HT-29 (cell line): ENCODE results near the gene SDCCAG8. TPM values are rescaled to one million over a fixed set of nuclear protein-coding genes. Genes with fewer than 3 reads are reported as not detected.

Source experiments
- DNase-seq: peaks from one replicate; pipeline ENCODE4 v3.0.0-alpha.2; 2015; ENCODE audit warnings: low spot score
- total RNA-seq: library from RNA; depleted of rRNA; stranded (reverse); fragments of >200 nt; shearing (Covaris generic); gene quantifications from 2 replicates; pipeline ENCODE4 v1.2.3, GENCODE V29; 2014

Gene SDCCAG8
- total RNA-seq, 1 experiment from 2014 or later, result 9.7 TPM

DNA sequence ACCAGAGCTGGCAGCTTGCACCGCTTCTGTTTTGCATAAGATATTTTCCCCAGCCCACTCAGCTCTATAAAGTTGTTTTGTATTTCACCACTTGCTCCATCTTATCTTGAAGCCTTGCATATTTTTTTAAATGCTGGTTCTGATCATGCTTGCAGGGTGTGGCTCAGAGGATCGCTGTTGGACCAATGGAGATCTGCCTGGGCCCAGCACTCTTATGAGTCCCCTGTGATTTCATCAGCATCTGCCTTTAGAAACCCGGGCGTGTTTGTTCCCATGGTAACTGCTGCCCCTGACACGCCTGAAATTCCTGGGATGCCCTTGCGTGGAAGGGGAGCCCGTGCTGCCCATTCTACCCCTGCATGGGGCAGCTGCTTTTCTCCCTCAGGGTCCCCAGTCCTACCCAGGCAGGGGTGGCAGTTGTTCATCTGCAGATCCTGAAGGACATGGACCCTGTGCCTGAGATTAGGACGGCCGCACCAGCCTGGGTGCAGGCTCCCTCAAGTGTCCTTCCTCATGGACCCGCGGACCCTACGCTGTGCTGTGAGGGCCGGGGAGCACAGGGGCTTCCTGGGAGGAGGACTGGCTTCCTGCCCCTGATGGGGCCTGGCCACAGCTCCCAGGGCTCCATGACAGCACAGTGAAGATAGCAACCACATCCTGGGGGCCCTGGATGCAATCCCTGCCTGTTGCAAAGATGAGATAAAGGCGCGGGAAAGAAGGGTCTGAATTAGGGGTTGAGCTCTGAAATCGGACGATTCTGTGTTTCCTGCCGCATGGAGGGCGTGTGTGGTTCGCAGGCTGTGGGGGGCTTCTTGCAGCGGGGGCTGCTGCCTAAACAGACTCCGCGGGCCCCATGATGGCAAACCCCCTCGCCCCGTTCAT, 226.5 kb downstream of the SDCCAG8 start:
- no peak for DNase-seq

DNA sequence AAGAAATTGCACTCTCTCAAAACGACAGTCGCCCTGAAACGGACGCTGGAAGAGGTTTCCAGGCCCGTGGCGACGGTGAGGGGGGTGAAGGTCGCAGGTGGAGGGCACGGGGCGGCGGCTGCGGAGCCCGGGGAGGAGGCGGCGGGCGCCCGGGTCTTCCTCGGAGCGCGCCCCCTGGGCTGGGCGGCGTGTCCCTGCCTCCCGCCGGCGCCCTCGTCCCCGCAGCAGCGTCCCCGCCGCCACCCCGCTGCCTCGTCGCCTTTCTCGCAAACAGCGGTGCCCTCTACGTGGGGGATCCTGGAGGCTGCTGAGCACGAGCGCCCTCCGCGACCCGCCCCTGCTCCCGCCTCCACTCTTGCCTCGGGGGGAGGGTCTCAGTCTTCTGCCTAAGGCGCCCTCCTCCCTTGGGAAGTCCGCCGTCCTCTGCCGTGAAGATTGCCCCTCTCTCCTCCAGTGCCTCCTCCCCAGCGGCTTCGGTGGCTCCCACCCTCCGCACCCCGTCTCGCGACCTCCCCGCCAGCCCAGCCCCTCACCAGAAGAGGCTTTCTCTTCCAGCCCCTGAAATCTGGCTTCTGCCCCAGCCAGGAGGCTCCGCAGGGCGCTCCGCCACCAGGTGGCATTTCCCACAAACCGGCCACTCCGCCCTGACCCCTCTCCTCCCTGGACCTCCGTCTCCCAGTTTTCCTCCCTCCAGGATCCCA, 227.4 kb downstream of the SDCCAG8 start:
- no peak for DNase-seq

GRCh38 chr1:243483952-243484351, 228.1 kb downstream of the SDCCAG8 start:
- DNase-seq, result no peak

GRCh38 chr1:243487036-243487648, 231.3 kb downstream of the SDCCAG8 start:
- no peak for DNase-seq

DNA sequence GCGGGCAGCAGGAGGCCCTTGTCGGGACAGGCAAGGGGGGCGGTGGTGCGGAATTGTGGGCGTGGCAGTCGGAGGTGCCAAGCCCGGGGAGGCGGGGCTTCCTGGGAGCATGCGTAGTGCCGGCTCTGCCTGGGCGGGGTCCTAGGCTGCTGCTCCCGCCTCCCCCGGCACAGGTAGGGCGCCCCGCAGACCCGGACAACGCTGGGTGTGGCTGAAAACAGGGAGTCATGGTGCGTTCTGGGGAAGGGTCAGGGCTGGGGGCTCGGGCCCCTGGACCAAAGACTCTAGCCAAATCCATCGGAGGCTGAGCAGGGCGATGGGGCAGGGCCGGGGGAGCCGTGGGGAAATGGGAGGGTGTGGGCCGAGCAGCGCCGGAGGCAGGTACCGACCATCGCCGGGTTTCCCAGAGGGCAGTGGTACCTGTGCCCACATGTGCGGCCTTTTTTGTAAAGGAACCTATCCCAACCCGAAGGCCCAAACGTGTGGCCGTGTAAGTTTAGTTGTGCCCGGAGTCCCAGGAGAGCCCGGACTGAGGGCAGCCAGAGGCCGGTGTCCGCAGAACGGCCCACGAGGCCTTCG, 231.9 kb downstream of the SDCCAG8 start:
- no peak for DNase-seq

DNA sequence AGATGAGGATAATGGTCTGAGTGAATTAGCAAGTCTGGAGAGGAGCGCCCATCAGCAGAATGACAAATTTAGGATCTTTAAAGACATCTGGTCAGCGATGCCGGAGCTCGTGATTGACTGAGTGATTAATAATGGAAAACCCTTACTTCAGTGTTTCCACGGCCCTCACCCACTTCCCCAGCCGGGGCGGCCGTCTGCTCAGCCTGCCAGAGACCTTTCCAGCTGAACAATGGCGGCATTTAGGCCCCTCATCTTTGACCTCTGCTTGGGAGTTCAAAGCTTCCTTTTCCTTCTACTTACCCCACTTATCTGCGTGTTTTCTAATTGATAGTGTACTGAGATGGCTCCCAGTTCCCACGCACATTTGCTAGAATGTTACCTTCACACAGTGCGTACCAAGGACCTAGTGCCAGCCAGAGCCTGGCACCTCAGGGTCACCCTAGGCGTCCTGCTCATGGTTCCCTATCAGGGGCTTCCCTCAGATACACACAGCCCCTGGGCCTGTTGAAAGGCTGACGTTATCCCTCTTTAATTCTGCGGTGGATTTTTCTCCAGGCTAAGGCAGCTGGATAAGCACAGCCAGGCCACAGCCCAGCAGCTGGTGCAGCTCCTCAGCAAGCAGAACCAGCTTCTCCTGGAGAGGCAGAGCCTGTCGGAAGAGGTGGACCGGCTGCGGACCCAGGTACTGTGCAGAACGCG, 232.8 kb downstream of the SDCCAG8 start:
- DNase-seq, result no peak

GRCh38 chr1:243489158-243489527, 233.3 kb downstream of the SDCCAG8 start:
- no peak for DNase-seq

- DNase-seq, result no peak
Measured at GRCh38 chr1:243489681-243490546, 234.1 kb downstream of the SDCCAG8 start.

DNA sequence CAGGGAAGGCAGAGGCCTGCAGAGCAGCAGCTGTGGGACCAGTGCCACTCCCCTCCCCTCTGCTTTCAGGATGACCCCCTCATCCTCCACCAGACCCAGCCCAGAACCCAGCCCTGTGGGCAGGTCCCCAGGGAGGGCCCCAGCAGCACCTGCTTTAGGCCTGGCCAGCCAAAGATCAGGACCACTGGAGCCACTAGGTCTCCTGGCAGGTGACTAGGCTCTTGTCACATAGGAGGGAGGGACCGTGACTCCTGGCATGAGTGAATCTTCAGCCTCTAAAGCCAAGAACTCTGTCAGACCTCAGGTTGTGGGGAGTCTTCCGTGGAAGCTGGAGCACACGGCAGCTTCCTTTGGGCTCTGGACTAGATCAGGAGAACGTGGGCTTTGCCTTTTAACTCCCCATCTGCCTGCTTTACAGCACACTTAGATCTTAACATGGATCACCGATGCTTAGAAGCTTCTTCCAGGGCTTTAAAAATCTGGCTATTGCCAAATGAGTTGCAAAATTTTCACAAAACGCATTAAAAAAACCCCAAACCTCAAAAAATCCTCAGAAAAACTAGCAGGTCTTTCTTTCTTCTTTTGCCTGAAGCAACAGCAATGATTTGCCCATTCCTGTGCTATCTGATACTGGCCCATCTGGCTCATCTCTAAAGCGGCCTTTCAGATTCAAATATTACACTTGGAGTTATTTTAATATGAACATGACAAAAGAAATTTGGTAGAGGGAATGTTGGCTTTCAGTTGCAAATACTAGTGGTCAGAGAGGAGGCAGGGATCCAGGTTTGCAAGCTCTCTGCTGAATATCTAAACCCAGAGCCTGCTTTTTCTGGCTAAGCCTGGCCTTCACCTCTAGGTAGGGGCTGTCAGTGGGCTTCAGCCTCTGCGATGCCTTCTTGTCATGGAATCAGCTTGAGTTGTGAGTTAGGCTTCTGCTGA, 235.2 kb downstream of the SDCCAG8 start:
- DNase-seq, result no peak

DNA sequence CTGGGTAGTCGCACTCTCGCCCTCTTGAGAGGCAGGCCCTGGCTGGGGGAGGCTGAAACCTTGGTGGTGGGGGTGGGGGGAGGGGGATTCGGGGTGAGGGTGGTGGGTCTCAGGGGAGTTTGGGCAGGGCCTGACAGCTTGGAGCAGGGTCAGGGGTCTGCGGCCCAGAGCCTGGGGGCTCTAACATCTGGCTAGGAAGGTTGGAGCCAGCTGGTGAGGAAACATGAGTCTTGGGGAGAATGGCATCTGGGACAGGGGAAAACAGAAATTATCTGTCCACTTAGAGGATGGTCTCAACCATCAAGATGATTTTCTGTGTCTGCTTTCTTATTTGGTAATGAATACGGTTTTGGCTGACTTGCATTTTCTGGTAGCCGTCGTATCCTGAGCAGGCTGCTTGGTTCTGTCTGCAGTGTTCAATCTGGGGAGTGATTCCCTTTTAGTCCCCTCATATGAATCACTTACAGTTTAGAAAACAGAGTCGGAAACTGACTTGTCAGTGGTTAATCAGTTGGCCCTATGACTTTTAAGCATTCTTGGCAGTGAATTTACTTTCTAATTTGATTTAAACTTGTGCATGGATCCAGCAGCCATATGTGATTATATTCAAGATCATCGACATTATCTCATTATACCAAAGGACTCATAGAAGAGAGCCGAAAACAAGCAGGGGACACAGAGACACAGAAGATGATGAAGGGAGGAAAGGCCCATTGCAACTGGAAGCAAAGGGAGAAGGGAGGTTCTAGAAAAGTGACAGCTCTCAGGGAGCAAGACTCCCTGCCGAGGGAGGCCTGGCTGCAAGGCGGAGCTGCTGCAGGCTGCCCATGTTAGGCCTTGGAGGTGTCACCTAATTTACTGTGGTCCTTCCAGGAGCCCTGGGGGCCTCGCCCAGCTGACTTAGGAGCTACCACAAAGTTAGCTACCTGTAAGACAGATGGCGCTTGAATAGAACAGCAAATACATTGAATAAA, 237.6 kb downstream of the SDCCAG8 start:
- no peak for DNase-seq

- DNase-seq, result no peak
Measured at GRCh38 chr1:243494741-243495431, 239.0 kb downstream of the SDCCAG8 start.

- DNase-seq, result no peak
Measured at GRCh38 chr1:243495442-243496186, 239.8 kb downstream of the SDCCAG8 start.

DNA sequence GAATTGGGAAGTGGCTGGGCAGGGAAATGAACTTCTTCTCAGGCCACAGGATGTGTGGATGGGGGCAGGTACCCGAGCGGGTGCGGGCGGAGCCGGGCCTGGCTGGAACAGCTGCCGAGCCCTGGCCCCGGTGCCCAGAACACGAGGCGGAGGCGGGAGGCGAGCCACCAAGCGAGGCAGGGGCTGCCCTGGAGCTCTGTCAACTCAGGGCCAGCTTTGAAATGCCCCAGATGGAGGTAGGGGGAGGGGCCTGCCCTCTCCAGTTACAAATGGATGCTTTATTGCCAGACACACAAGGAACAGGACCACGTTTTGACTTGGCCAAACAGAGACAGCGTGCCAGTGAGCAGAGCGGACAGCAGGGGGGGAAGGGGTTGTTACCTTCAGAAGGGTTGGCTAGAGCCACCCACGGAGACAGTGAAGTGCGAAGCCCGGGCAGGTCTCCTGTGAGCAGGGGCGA, 240.4 kb downstream of the SDCCAG8 start:
- DNase-seq, result no peak

GRCh38 chr1:243496806-243497205, 241.0 kb downstream of the SDCCAG8 start:
- DNase-seq, result no peak

DNA sequence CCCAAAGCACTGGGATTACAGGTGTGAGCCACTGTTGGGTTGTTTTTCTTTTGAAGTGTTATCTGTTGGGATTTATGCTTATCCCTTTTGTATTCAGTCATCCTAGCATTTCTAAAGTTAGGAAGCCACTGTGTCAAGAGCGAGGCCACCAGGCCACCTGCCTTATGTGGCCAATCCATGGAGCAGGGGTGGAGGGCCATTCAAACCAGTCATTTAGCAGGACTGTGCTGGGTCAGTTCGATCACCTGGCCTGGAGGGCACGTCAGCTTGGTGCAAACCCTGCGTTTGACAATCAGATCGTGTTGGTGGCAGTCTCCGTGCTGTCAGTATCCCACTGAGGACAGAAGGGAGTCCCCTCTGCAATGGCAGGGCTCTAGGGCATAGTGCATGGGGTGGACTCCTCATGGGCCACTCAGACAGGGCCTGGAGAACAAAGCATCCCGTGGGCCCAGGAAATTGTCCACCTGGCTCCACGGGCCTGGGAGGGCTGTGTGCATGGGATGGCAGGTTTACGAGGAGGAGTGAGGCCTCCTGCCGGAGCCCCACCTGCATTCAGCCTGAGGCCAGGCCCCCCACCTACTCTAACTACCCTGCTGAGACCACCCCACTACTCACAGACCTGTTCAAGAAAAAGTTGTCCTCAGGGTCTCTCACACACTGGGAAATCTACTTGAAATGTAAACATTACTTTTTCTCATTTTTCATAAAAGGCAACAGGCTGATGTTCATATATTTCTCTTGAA, 242.3 kb downstream of the SDCCAG8 start:
- no peak for DNase-seq

GRCh38 chr1:243499248-243499647, 243.4 kb downstream of the SDCCAG8 start:
- no peak for DNase-seq
